ENCODE data around the gene DPH7. TPM values are rescaled to one million over a fixed set of nuclear protein-coding genes. Genes with fewer than 3 reads are reported as not detected.

Gene DPH7
- total RNA-seq, 1 donor from 2014 or later = 57.2 TPM

- no peak for DNase-seq (ENCODE audit: low spot score in 2 of 2)
- H3K36me3 ChIP-seq = peaks cover 27 to 34% of the 10 kb centered on the region in 2 donors
- no peaks in the 10 kb centered on the region for H3K9me3 ChIP-seq
- intact Hi-C loops (cut with DNase I) = no loop called here
- TF ChIP-seq CTCF (IDR thresholded peaks at IDR 0.05) = no peak
- H3K27ac ChIP-seq = no peak overlapping the region
- no peaks in the 10 kb centered on the region for H3K27me3 ChIP-seq
- H3K4me1 ChIP-seq = peaks cover 7 to 14% of the 10 kb centered on the region in 2 donors
- no peak overlapping the region for H3K4me3 ChIP-seq
These were observed 9.6 kb upstream of the DPH7 start for GRCh38 chr9:137588311-137588710.

DNA sequence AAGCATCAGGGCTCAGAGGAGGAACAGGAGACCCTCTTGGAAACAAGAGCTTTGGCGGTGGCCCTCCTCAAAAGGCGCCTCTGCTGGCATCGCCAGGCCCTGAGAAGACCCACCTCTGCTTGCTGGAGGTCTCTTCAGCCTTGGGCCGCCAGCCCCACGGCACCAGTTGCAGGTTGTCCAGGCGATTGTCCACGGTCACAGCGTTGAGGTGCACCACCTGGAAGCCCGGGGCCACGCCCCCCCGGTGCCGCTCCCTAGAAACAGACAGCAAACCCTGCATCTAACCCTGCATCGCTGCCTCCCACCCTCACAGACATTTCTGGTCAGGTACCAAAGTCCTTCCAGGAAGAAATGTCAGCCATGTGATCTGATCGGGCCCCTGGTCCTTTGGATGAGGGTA, 8.1 kb upstream of the DPH7 start:
- Histone ChIP-seq H3K27ac (no peak overlapping the region), H3K36me3 (peaks cover 32 to 49% of the 10 kb centered on the region in 2 donors), H3K4me3 (no peak overlapping the region), H3K27me3 (no peaks in the 10 kb centered on the region), H3K4me1 (peaks cover 7 to 14% of the 10 kb centered on the region in 2 donors), H3K9me3 (no peaks in the 10 kb centered on the region)
- intact Hi-C loops (cut with DNase I) = no loop called here
- DNase-seq (ENCODE audit: low spot score in 2 of 2) = no peak
- TF ChIP-seq CTCF (IDR thresholded peaks at IDR 0.05) = no peak

DNA sequence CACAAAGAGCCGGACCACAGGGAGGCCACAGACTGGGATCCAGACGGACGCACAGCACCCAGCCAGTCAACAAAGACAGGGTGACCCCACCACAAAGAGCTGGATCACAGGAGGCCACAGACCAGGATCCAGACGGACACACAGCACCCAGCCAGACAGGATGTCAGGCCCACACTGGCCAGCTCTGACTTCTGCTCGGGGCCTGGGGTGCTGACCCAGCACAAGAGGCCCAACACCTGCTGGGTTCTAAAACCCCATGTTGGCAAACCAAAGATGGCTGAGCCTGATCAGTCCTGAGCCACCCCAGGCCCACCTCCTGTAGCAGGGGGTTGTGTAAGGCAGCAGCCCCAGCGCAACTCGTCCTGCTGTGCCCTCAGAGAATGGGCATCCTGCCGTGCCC, 5.2 kb upstream of the DPH7 start:
- TF ChIP-seq CTCF (IDR thresholded peaks at IDR 0.05) = no peak

DNA sequence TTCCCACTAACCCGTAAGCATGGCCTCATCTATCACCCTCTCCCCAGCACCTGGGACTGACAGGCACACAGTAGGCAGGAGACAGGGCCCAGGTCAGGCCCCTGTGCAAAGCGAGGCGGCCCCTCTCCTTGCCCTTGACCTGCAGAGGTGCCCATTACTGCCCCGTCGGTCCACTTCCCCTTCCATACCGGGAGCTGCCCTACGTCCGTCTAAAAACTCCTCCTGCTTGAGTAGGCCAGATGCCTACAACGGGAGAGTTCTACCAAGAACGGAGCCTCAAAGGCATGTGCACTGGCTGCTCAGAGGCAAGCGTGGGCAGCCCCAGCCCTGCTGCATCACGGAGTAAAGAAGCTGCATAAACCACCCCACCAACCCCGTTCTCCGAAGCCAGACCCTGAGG, 4.6 kb upstream of the DPH7 start:
- no peak for TF ChIP-seq CTCF (IDR thresholded peaks at IDR 0.05)
- intact Hi-C loops (cut with DNase I) = no loop called here
- peaks cover 32 to 49% of the 10 kb centered on the region in 2 donors for H3K36me3 ChIP-seq

More for the DNA sequence above, 5.2 kb upstream of the DPH7 start:
- Histone ChIP-seq H3K9me3 (no peaks in the 10 kb centered on the region), H3K4me3 (no peak overlapping the region), H3K4me1 (peaks cover 0 to 6% of the 10 kb centered on the region in 2 donors), H3K27me3 (no peaks in the 10 kb centered on the region), H3K36me3 (peaks cover 32 to 50% of the 10 kb centered on the region in 2 donors), H3K27ac (no peak overlapping the region)
- DNase-seq (ENCODE audit: low spot score in 2 of 2) = no peak
- intact Hi-C loops (cut with DNase I) = no loop called here

GRCh38 chr9:137582286-137582860, 3.6 kb upstream of the DPH7 start:
- Histone ChIP-seq H3K4me3 (no peak overlapping the region), H3K4me1 (peaks cover 0 to 11% of the 10 kb centered on the region in 2 donors), H3K27me3 (no peaks in the 10 kb centered on the region), H3K36me3 (peaks cover 24 to 41% of the 10 kb centered on the region in 2 donors), H3K27ac (no peak overlapping the region), H3K9me3 (no peaks in the 10 kb centered on the region)
- no peak for TF ChIP-seq CTCF (IDR thresholded peaks at IDR 0.05)
- intact Hi-C loops (cut with DNase I) = no loop called here
- no peak for DNase-seq (ENCODE audit: low spot score in 2 of 2)

More for the DNA sequence above, 4.6 kb upstream of the DPH7 start:
- no peak for DNase-seq (ENCODE audit: low spot score in 2 of 2)
- Histone ChIP-seq H3K27me3 (no peaks in the 10 kb centered on the region), H3K4me3 (no peak overlapping the region), H3K4me1 (peaks cover 0 to 4% of the 10 kb centered on the region in 2 donors), H3K9me3 (no peaks in the 10 kb centered on the region), H3K27ac (no peak overlapping the region)
